ENCODE measurements around the gene FBXL3.

FBXL3 gene

DNA sequence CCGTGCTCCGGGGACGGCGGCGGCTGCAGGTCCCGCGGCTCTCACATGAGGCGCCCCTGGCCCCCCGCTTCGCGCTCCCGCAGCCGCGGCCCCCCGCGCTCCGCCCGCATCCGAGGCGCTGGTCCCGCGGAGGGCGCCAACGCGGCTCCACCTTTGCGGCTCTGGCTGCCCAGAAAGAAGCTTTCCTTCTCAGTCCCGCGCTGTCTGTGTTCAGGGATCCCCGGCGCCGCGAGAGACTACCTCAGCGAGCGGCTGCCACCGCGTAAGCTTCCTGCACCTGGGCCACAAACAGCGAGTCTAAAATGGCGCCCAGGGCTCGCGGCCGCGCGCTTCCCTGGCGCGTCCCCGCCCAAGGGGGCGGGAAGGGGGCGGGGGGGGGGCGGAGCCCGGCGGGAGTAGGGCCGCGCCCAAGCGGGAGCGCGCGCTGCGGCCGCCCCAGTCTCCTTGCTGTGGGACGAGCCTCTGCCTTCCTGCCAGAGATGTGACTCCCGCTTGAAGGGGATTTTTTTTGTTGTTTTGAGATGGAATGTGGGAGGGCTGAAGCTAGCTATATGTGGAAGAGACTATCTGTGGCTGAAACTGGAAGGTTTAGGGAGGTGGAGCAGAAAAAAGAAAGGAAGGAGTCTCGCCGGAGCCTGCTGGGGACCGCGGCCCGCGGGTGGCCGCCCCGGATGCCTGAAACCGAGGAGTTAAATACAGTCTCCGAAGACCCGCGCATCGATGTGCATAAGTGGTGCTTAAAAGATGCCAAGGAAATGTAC lies at the start of gene FBXL3:
Gene FBXL3 (minus strand): TSS at position 299 of the 761 bp plus-strand sequence. CDS start 5,299 bp downstream, outside the sequence.
- peak; percentile 91 for DNase-seq (ENCODE audit: low spot score)

DNA sequence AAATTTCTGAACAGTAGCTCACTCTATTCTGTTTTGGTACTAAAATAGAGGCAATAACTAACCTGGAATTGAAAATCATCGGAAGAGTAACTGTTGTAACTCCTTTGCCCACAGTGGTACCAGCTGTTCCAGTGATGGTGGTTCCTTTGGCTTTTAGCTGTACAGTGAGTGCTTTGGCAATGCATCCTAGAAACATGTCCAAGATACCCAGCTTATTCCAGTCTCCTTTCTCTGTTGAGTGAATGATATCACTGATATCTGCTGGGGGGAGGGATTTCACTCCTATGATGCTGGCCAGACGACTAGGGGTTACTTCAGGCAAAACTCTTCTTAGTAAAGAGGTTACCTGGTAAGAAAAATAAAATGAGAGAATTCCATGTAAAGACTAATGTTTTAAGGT lies 40.6 kb upstream of the FBXL3 start:
- no peak for DNase-seq (ENCODE audit: low spot score)

DNA sequence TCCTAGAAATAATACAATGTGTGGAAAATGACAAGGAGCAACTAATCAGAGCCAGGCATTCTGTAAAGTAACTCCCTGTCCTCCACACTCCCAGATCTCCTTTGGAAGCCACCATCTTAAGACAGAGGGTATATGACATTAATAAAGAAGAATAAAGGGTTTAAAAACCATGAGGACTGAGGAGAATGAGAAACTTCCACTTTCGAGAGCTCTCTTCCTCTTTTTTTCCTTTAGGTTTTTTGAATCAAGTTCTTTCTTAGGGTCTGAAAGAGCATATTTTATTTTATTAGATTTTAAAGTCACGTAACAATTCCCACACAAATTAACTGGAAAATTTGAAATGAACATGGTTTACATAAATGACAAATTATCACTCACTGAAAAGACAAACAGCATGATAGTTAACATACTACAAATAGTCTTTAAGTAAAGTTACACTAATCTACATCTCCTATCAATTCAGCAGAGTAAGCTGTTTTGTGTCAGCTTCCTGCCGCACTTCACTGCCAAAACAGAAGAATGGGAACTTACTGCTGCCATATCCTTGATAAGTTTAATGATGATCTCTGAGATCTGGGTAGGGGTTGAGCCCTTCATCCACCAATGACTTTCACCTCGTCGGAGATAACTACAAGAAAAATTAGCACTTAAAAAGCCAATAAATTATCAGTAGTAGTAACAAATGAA lies 38.6 kb upstream of the FBXL3 start:
- no peak for DNase-seq (ENCODE audit: low spot score)

GRCh38 chr13:77062097-77062496 lies 35.1 kb upstream of the FBXL3 start:
- no peak for DNase-seq (ENCODE audit: low spot score)

DNA sequence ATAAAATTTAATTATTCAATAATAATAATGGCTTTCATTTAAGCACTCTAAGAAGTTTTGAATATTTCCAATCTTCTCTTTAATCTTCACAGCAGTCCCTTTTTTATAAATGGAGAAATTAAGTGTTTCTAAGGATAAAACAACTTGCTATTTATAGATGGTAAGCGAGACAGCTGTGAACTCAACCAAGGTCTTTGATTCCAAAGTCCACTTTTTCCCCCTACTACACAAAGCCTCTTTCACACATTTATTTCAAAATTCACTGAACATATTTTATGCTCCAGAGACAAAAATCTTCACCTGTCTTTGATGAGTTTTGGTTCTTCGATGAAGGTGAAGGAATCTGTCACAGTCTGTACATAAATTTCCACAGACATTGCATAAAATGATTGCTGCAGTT lies 34.4 kb upstream of the FBXL3 start:
- DNase-seq (ENCODE audit: low spot score): no peak

DNA sequence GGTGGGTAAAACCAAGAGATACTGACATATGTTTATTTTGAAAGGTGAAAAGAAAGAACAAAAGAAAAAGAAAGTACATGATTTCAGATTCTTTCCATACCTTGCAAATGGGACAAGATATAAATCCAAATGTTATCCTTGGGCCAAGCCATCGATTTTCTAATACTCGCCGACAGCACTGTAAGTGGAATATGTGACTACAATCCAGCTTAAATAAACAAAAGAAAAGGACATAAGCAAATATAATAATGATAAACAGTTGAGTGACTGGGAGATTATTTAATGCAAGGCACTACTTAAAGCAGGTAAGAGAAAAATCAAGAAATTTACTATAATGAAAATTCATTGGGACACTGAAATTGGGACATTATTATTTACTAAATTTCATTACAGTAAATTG lies 29.9 kb upstream of the FBXL3 start:
- no peak for DNase-seq (ENCODE audit: low spot score)

- no peak for DNase-seq (ENCODE audit: low spot score)
Measured at GRCh38 chr13:77056382-77056781, 29.4 kb upstream of the FBXL3 start.

DNA sequence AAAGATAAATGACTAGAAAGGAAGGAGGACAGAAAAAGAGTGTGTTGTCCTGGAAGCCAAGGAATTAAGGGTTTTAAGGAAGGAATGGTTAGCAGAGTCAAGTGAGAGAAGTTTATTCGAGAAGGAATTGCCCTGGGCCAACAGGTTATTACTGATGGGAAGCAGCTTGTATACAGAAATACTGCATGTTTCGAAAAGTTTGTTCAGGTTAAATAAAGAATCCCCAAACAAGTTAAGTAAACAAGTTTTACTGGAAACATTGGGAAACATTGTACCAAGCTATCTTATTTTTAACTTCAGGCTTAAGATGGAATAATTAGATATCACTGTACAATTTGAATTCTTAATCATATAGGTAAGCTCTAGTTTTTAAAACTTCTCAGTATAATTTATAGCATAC lies 28.2 kb upstream of the FBXL3 start:
- no peak for DNase-seq (ENCODE audit: low spot score)

DNA sequence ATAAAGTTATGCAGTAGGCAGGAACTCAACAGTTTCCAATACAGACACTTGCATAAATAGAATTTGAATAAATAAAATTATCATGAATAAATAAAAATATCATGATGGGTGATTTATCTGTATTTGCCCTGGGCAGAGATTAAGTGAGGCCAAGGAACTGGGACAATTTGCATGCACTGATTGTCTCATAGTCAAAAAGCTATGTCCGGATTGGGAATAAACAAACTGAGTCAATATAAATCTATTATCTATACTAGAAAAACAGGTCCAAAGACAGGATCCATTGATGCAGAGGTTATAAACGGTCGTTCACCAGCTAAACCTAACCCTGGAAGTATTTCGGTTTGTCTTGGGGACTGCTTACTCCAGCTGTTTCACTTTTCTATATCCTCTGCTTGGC lies 26.2 kb upstream of the FBXL3 start:
- no peak for DNase-seq (ENCODE audit: low spot score)

GRCh38 chr13:77048681-77049080 lies 21.7 kb upstream of the FBXL3 start:
- no peak for DNase-seq (ENCODE audit: low spot score)

- no peak for DNase-seq (ENCODE audit: low spot score)
Measured at GRCh38 chr13:77047649-77048343, 20.8 kb upstream of the FBXL3 start.

DNA sequence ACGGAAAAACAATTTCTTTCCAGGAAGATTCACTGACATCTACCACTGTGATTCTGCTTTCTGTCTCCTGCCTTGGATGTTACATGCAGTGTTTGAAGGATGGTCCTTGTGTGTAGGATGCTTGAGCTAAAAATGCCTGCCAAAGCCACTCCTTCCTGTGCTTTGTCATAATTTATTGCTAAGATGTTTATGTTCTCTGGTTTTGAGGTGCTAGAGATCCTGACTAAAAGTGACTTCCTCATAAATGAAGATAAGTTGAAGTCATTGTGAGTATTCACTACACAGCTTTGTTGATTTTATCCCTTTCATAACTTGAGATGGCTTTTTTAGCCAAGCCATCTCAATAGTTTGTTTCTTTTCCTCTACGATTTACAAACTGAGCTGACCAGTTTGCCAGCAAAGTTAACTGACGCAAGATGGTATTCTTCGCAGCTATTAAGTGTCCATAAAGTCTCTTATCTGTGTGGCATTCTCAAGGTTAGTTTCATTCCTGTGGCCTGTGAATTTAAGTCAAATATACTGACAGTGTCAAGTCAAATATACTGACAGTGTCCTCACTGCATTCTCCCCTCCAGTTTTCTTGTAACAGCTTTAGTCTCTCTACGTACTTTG lies 15.7 kb upstream of the FBXL3 start:
- DNase-seq (ENCODE audit: low spot score): no peak

DNA sequence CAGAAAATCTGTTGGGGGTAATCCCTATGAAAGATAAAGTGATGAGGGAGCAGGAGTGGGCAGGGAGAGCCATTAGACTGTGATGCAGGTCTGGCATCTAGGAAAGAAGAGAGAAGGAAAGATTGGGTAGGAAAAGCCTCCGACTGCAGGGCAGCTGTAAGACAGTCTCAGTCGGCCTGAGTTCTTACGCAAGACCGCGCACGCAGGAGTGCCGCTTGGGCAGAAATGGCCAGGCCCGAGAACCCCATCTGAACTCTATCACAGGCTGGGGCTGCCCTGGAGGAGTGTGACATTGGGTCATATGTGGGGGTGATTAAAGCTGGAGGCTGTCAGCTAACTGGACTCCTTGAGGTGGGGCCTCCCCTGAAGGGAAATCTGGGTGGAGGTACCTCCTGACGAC lies 13.9 kb upstream of the FBXL3 start:
- no peak for DNase-seq (ENCODE audit: low spot score)

GRCh38 chr13:77040076-77040475 lies 13.1 kb upstream of the FBXL3 start:
- no peak for DNase-seq (ENCODE audit: low spot score)

DNA sequence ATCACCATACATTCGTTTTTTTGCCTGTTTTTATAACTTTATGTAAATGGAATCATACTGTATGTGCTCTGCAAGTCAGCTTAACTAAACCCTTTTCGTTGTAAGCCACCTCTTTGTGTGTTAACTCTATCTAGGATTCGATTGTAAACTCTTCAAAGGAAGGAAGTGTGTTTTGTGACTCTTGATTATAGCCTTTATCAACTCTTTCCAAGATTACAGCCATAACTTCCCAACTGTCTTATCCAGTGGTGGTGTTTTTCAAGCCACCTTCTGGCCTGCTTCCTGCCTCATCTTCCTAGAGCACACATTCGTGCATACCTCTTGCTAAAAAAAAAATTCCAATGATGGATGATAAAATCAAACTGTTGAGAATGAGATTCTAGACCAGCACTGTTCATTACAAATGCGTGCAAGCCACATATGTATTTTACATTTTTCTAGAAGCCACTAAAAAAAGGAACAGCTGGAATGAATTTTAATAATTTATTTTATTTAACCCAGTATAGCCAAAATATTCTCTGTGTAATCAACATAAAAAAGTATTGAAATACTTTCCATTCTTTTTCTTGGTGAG lies 12.0 kb upstream of the FBXL3 start:
- DNase-seq (ENCODE audit: low spot score): no peak

- DNase-seq (ENCODE audit: low spot score): no peak
Measured at GRCh38 chr13:77036279-77036678, 9.3 kb upstream of the FBXL3 start.

- peak; percentile 17 for DNase-seq (ENCODE audit: low spot score)
Measured at GRCh38 chr13:77034881-77035280, 7.9 kb upstream of the FBXL3 start.

DNA sequence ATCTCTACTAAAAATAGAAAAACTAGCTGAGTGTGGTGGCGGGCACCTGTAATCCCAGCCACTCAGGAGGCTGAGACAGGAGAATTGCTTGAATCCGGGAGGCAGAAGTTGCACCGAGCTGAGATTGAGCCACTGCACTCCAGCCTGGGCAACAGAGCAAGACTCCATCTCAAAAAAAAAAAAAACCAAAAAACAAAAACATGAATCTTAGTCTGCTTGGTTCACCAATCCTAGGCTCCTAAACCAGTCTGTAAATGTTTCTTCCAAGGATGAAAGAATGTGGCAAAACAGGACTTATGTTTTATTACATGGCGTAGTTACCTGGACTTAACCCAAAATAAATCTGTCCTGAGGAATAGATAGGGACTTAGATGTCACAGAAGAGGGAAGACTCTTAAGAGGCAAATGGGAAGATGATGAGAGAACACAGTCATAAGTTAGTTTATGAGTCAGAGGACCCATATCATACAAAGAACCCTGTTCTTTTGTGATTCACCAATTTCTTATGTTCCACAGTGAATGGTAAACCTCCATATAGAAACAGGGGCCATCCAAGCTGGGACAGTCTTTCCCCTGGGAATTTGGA lies 6.9 kb upstream of the FBXL3 start:
- DNase-seq (ENCODE audit: low spot score): no peak

DNA sequence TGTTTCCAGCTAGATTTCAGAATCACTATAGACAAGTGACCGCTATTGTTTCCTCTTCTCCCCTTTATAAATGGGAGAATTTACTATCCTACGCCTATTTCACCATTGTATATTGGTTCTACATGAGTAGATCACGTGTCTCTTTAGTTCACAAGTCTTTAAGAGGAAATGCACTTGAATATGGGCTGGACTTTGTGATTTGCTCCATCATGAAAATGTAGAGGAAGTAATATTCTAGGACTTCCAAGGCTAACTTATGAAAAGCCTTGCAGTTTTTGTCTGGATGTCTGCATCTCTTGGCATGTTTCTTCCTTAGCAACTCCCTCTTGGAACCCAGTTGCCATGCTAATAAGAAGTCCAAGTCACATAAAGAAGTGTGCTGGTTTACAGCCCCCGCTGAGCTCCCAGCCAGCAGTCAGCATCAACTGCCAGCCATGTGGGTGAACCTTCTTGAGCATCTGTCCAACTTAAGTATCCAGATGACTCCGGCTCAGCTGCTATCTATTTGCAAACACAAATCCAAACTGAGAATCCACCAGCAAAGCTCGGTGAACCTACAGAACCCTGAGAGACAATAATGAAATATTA lies 4.8 kb upstream of the FBXL3 start:
- no peak for DNase-seq (ENCODE audit: low spot score)

DNA sequence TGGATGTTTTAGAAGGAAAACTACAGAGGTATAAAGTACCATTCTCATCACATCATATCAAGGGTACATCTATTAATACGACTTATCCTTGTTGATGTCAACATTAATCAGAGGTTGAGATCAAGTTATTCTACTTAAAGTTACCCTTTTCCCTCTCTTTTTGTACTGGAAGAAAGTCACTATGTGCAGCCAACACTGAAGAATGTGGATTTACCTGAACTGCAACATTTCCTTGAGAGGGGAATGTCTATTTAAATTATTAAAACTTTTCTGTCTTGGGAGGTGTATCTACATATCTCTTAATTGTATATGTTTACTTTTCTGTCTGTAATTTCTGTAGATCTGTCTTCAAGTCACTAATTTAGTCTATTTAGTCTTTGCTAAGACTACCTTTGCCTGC lies 2.5 kb upstream of the FBXL3 start:
- DNase-seq (ENCODE audit: low spot score): no peak

- no peak for DNase-seq (ENCODE audit: low spot score)
Measured at GRCh38 chr13:77028202-77028601, 1.2 kb upstream of the FBXL3 start.

Data from hepatic stellate cell (primary cell).